Fibroblast of skin of left biceps (primary cell): Measurements from ENCODE around the gene GALNT13.

Source experiments
- DNase-seq, 2 experiments: peaks; one replicate each; pipeline ENCODE4 v3.0.0-alpha.2; 2013; ENCODE audit warnings: low read depth in 2 of 2

Gene GALNT13

GRCh38 chr2:153944800-153945199 lies 73.1 kb downstream of the GALNT13 start:
- no peak for DNase-seq

DNA sequence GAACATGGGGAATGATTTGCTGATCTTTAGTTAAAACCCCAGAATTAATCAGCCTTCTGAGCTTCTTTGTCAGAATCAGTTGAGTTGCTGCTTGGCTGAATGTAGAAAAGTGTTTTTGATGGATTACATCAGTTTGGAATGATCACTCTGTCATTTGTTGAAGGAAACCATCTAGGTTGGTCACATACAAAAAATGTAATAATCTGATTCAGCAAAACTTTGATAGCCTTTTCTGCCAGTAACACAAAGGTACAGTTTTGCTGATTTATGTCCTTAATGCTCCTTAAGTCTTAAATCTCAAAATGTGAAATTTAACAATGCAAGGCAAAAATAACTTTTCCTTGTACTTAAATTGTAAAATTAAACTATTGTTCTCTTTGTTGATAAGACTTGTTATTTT lies 74.3 kb downstream of the GALNT13 start:
- no peak for DNase-seq

- no peak for DNase-seq
These were observed 82.0 kb downstream of the GALNT13 start for GRCh38 chr2:153953761-153954160.

DNA sequence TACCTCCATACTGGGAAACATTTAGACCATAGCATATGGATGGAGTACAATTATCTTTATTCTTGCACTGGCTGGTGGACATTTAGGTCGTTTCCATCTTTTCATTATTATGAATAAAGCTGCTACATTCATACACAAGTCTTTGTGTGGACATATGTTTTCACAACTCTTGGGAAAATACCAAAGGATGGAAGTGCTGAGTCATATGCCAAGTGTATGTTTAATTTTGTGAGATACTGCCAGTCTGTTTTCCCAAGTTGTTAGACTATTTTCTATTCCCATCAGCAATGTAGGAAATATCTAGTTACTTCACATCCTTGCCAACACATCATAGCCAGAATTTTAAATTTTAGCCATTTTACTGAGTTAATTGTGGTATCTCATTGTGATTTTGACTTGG lies 91.5 kb downstream of the GALNT13 start:
- no peak for DNase-seq

DNA sequence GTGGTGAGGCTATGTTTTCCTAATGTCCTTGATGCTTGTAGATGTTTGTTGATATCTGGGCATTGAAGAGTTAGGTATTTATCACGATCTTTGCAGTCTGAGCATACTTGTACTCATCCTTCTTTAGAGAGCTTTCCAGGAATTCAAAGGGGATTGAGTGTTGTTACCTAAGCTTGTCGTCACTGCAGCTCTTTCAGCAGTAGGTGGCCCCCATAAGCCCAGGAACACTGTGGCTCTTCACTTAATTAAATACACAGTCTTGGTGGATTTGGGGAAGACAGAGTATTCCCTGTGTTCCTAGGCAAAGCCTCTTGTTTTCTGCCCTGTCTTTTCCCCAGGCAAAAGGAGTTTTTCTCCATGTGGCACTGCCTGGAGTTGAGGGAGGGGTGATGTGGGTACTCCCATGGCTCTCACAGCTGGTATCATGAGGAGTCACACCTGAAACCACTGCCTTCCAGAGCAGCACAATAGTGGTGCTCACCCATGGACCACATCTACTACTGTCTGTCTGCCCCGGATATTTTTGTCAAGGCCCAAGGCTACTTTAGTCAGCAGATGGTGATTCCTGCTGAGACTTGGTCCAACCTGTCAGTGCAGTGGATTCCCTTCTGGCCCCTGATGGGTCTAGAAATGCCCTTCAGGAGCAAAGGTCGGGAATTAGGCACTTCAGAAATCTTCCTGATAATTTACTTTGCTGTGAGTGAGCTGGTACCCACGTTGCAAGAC lies 95.7 kb downstream of the GALNT13 start:
- no peak for DNase-seq

GRCh38 chr2:153971250-153971649 lies 99.5 kb downstream of the GALNT13 start:
- no peak for DNase-seq

DNA sequence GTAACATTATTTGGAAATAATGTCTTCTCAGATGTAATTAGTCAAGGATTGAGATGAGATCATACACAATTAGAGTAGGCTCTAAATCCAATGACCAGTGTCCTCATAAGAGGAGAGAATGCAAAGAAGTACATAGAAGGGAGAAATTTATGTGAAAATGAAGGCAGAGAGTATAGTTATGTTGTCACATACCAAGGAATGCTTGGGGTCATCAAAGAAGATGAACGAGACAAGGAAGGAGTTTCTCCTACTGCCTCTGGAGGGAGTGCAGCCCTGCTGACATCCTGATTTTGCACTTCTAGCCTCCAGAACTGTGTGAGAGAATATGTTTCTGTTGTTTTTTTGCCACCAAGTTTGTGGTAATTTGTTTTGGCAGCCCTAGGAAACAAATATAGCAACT lies 100.1 kb downstream of the GALNT13 start:
- DNase-seq: no peak

DNA sequence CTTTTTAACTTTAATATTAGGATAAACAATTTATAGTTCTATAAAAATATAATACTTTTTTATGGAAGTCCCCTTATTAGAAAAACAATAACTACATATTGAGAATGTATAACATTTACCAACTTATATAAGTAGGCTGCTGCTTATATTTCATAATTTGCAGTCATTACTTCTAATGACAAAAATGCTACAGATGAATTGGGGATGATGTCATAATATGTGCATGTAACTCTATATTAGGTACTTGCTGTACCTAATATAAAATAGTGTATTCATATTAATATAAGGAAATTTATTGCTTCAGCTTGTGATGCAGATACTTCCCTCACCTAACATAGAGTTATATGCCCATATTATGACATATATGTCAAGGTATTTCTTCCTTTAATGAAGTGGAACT lies 100.7 kb downstream of the GALNT13 start:
- no peak for DNase-seq

- no peak for DNase-seq
These were observed 114.9 kb downstream of the GALNT13 start for GRCh38 chr2:153986488-153987229.

GRCh38 chr2:153990771-153991170 lies 119.0 kb downstream of the GALNT13 start:
- DNase-seq: no peak

DNA sequence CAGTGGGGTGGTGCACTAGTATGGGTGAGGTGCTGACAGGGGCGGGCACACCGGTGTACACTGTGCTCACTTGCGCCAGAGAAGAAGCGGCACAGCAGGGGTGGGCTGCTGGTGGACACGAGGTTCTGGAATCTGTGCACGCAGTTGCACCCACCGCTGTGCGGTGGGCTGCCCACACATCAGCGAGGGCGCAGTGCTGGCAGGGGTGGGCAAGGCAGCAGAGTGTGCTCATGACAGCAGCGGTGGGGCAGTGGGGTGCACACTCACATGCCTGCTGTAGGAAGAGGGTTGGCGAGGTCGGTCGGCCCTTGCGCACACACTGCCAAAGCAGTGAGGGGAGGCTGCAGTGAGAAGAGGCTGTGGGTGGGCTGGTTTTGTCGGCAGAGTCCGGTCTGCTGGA lies 141.8 kb downstream of the GALNT13 start:
- no peak for DNase-seq

- no peak for DNase-seq
These were observed 143.5 kb downstream of the GALNT13 start for GRCh38 chr2:154015233-154015632.

DNA sequence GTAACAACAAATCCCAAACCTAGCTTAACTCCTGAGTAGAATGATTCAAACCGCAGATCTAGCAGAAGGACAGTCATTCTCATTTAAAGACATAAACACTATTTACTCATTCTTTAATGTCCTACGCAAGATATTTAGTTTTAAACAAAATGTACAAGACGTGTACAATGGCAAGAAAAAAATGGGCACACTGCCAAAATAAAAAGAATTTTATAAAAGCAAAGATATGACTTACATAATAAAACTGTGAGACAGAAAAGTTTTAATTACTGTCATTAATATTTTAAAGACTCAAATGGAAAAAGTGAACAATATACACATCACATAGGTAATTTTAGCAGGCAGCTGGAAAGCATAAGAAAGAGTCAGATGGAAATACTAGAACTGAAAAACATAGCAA lies 157.8 kb downstream of the GALNT13 start:
- DNase-seq: no peak

GRCh38 chr2:154032220-154032619 lies 160.5 kb downstream of the GALNT13 start:
- DNase-seq: no peak

- DNase-seq: no peak
These were observed 174.8 kb downstream of the GALNT13 start for GRCh38 chr2:154046493-154046892.

DNA sequence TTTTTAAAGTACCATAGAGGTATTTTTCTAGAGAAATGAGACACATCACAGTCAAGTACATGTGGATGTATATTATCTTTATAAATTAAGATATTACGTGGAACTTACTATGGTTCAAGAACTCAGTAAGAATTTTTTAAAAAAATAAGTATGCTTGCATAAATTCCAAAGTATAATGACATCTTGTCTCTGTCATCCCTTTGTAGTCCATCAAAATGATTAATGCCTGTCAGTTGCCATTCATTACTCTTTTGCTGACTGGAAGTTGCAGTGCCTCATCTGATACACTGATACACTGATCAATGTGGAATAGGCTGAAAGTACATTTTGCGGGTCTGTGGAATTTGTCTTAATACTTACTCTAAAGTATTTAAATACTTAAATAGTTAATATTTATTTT lies 177.2 kb downstream of the GALNT13 start:
- DNase-seq: no peak

DNA sequence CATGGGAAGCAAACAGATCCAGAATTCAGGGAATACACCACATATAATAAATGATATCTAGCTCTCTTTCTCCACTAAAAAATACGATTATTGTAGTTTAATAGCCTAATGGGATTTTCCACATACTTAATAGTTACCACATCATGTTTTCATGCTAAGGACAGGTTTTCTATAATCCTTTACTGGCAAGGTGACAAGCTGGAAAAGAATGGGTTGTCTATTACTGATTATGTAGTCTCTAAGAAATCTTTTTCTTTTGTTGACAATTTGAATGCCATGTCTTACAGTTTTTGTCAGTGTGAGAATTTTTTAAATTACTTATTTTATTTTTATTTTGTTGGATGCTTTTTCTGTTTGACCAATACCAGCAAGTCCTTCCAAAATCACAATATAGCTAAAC lies 177.8 kb downstream of the GALNT13 start:
- no peak for DNase-seq

DNA sequence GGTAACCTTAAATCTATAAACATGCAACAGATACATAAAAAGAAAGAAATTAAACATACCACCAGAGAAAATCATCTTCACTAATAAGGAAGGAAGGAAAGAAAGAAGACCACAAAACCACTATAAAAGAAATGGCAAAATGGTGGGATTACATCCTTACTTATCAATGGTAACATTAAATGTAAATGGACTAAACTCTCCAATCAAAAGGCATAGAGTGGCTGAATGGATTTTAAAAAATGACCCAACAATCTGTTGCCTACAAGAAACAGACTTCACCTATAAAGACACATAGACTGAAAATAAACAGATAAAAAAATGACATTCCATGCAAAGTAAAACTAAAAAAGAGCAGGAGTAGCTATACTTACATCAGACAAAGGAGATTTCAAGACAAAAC lies 195.4 kb downstream of the GALNT13 start:
- DNase-seq: no peak

DNA sequence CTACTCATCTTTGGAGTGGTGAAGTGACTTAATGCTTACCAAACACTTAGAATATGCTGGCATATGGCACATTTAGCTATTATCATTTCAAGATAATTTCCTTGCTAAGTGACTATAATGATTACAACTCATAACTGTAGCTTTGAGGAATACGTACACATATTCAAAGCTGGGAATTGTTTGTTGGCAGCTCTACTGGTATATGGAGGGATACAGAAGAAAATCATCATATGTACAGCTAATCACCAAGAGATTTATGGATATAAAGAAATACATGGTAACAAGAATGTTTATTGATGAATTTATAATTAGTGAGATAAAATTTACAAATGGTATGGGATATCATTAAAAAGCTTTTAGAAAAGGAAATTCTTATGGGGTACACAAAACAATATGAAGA lies 207.2 kb downstream of the GALNT13 start:
- no peak for DNase-seq

DNA sequence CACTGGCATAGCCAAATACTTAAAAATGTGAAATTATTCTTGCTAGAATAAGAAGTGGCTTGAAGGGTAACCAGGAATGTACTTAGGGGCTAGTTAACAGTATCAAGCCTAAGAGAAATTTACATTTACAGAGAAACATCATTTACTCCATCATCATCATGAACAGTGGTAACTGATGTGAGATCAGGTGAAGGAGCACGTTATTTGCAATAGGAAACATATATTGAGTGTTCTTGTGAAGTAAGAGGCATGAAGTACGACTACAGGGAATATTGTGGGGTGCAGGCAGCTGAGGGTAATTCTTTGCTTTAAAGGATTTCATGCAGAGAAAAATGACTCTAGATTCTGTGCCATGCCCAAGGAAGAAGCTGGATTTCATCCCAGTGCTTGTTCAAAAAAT lies 220.8 kb downstream of the GALNT13 start:
- DNase-seq: no peak

- no peak for DNase-seq
These were observed 222.1 kb downstream of the GALNT13 start for GRCh38 chr2:154093856-154094255.

GRCh38 chr2:154097833-154098398 lies 226.2 kb downstream of the GALNT13 start:
- DNase-seq: no peak

DNA sequence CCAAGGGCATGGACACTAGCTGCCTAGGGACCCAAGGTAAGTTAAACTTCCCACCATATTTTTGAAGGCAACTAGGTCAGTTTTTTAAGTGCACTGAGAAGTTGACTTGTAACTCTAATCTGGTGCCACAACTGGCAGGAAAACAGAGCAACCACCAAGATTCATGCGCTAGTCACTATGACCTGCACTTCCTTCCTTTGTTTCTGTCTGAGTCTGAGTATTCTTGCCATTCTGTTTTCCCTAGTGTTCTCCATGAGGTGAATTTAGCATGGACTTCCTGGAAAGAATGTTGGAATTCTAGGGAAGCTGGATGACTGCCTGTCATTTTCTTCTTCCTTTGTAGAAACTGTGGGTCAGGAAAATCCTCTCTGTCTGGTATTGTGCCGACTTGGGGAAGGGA lies 249.0 kb downstream of the GALNT13 start:
- no peak for DNase-seq
